Measurements from ENCODE around the gene FBXO34.
A peak's percentile ranks its signal among the peaks of the same experiment; 100 is the strongest.

FBXO34 gene

GRCh38 chr14:55383541-55384140 lies 112.4 kb downstream of the FBXO34 start:
- no peak for DNase-seq (ENCODE audit: low read depth, low spot score)

DNA sequence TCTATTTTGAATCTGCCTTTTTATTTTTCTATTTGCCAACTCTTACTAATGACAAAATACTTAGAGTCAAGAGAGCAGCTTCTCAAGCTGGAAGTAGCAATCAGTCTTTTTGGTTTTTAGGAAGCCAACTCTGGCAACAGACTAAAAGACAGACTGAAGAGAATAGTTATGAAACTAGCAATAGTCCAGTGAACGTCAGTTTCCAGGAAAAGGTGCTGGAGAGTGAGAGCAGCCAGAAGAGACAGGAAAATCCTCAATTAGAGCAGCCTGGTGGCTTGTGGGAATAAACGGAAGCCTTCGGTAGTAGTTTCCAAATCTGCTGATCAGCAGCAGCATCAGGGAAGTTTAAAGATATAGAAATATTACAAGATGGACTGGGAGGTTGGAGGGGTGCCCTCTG lies 113.3 kb downstream of the FBXO34 start:
- DNase-seq (ENCODE audit: low read depth, low spot score), result no peak

DNA sequence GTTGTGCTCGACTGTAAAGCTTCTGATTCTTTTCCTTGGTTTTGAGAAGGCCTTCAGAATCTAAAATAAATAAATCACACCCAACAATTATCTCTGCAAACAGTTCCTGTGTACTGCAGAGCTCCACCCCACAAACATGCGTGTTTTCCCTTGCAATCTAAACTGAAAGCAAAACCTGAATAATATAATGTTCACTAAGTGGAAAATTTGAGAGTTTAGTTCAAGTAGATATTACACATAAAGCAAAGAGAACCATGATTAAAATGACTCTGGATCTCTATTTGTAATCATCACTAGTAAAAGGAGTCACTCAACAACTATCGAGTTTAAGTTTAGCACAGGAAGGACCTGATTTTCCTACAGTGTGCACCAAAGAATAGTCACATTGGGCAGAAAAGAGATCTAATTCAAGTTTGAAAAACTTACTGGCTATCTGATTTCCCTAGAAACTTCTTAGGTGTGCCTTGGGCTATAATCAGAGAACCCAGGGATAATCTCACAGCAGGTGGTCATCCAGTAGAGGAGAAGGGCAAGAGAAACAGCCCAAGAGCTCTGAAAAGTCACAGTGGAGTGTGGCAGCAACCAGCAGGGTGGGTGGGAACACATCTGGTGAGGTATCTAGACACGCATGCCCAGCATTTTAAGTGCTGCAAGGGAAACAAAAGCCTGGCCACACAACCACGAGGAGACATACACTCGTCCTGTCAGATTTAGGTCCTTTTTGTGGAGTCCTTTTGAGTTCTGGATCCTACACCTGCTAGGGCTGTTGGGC lies 115.0 kb downstream of the FBXO34 start:
- no peak for DNase-seq (ENCODE audit: low read depth, low spot score)

DNA sequence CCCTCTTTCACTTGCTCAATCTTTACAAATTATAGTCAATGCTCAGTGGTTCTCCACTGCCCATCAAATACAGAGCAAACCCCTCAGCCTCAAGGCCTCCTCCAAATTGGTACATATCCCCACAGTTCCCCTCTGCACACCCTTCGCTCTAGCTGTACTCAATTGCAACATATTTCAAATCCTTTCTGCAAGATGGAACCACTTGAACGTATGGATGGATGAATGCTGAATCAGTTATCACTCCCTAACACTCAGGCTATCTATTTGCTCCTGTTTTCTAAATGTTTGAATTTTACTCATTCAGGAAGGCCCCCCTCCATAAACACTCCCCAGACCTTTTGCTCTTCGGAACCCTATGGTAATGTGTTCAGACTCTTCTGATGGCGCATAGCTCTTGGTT lies 115.9 kb downstream of the FBXO34 start:
- no peak for DNase-seq (ENCODE audit: low read depth, low spot score)

- no peak for DNase-seq (ENCODE audit: low read depth, low spot score)
Observed at GRCh38 chr14:55388160-55388559, 116.9 kb downstream of the FBXO34 start.

- no peak for DNase-seq (ENCODE audit: low read depth, low spot score)
Observed at GRCh38 chr14:55389330-55389729, 118.1 kb downstream of the FBXO34 start.

DNA sequence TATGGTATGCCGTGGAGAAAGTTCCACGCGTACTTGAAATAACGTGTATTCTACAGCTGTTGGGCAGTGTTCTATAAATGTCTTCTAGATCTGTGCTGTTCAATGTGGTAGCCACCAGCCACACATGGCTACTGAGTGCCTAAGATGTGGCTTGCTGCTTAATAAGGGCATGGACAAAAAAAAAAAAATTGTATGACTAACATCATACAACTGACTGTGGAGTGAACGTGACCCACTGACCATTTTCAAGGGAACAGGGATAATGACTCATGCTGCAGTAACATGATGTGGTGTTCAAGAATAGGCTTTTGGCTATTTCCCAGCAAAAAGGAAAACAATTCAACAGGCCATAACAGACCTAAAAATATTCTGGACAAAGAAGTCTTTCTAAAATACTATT lies 127.5 kb downstream of the FBXO34 start:
- DNase-seq (ENCODE audit: low read depth, low spot score), result peak; percentile 86

DNA sequence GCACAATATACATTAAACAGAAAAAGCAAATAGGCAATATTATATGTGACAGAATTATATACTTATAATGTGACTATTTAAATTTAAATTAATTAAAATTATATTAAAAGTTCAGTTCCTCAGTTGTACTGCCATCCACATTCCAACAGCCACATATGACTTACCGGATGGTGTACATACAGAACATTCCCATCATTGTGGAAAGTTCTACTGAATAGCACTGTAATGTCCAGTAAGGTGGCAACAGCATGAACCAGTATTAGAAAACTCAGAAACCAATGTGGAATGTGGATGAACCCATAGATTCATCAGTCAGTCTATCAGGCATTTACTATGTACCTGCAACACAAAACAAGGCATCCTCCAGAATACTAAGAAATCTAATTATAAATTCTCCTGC lies 128.0 kb downstream of the FBXO34 start:
- DNase-seq (ENCODE audit: low read depth, low spot score), result no peak

GRCh38 chr14:55399852-55400251 lies 128.6 kb downstream of the FBXO34 start:
- DNase-seq (ENCODE audit: low read depth, low spot score), result no peak

DNA sequence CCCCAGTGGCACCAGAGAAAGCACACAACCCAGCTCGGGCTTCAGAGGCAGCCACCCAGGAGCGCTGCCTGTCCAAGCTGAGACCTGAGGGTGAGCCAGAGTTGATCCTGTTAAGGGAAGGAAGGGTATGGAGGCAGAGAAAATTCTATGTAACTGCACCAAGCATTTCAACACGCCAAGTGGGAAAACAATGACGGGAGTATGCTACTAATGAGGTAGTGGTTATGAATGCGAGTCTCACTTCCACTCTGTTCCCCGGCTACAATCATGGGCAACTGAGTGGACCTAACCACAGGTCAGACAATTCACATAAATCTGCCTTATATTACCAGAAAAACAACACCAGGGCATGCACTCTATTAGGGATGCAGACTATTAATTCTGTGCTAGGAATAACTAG lies 130.5 kb downstream of the FBXO34 start:
- no peak for DNase-seq (ENCODE audit: low read depth, low spot score)
